GM21526 (cell line): Measurements from ENCODE around the gene MRPS14.
A peak's percentile ranks its signal among the peaks of the same experiment; 100 is the strongest.
"Not testable (repeated sequence)": the region's sequence is repeated elsewhere in the genome, so short reads cannot be mapped to it uniquely, and the experiment has no call there.

ENCODE experiments used
- ATAC-seq: cut with Tn5 transposase; IDR thresholded peaks from one replicate; pipeline ENCODE4 v1.9.1; 2021; ENCODE audit warnings: moderate library complexity; ENCODE audit not compliant: unreplicated experiment, low FRiP score

The MRPS14 gene

DNA sequence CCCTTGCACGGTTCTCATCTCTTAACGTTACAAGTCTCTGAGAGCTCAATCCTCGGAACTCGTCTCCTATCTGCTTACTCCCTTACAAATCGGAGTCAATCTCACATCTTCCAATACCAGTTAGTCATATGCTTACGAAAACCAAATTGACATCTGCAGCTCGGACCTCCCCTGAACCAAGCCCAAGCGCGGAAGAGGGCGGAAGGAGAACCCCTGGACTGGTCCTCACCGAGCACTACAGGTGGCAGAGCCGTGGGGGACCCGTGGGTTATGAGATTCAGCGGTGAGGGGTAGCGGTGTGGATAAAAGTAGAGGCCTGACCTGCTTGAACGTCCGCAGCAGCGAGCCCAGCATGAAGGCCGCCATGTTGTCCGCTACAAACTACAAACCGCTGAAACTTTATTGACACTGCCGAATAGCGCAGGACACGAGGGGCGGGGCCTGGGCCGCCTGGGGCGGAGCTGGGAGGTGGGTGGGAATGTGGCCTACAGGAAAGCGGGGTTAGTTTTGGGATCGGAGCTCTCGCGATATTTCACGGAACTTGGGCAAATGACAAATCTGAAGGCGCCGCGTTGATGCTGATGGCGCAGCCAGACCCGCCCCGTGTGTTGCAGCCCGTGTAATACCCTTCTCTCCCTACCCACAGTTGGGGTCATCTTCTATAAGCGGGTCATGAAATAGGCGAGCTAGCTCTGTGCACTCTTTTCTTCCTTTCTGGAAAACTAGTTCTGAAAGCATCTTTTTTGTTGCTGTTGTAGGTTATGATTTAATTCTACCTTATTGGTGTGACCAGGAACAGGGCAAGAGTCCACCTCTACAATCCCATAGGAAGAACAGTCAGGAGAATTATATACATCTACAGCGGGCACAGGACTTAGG is at the start of gene MRPS14:
Gene MRPS14 (minus strand): TSS at position 383 of the 879 bp plus-strand sequence. CDS start 17 bp downstream, at position 366.
- ATAC-seq = peak; percentile 87

DNA sequence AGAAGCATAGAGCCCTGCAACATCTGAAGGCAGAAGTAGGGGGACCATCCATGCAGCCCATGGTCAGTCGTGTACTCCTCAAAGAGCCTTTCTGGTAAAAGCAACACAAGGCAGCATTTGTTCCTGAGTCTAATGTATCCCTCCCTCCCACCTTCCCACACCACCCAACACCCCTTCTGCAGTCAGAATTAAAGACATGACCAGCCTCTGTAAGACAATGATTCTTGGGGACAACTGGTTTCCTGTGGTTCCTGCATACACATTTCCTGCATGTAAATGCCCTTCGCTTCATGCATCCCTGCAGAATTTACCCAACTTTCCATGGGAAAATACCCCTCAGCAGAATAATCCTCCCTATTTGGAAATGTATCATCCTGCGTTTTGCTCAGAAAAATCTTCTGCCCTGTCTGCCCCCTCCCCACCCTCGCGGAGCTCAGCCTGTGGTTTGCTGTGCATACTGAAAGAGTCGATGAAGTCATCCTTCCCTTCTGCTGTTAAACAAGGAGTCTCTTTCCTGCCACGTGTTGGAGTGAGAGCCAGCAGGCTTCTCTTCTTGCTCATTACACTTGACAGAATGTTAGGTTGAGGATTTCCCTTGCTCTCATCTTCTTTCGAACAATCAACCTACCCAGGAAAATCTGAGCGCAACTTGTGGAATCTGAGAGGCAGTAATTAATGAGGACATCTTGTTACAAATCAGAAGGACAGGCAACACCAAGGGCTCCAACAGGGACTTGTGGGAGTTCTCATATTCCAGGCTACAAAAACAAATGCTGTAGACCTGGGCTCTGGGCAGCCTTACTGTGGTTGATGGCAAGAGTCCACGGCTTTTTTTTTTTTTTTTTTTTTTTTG is 49.1 kb upstream of the MRPS14 start:
- ATAC-seq = no peak

DNA sequence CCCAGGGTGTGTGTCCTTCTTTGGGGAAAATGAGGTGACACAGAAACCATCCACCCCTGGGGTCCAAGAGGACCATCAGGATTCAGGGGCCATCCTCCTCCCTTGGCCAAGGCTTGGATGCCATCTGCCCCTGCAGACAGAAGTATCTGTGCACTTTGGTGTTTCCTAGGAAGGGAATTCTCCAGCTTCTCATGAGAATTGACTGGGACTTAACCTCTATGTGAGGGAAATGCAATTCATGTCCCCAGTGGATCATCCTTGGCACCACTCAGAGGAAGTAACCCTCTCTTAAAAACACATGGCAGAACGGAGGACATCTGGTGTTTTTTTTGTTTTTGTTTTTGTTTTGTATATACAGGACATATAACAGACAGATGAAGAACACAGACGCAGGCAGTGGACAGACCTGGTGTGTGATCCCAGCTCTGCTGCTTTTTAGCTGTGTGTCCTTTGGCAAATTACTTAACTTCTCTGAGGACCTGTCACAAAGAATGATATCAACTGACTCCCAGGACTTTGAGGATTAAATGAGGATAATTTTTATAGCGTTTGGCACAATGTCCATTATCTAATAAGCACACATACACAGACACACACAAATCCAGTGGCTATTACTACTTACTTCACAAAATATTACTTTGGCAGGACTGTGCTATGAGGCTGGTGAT is 48.2 kb upstream of the MRPS14 start:
- ATAC-seq = no peak

DNA sequence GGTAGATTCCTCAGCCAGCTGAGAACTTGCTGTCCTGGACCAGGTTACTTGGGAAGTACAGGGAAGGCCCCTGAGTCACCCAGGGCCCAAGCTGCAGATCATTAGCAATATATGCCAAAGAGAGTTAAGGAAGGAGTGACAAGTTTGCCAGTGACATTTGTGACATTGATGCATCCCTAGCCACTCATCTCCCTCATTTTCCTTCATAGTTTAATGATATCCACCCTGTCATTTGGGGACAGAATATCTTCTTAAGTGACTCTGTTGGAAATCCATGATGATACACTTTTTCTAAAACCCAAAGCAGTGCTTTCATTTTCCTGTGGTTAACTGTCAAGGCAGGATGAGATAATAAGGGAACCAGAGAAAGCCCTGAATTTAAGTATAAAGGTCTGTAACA is 47.6 kb upstream of the MRPS14 start:
- no peak for ATAC-seq

DNA sequence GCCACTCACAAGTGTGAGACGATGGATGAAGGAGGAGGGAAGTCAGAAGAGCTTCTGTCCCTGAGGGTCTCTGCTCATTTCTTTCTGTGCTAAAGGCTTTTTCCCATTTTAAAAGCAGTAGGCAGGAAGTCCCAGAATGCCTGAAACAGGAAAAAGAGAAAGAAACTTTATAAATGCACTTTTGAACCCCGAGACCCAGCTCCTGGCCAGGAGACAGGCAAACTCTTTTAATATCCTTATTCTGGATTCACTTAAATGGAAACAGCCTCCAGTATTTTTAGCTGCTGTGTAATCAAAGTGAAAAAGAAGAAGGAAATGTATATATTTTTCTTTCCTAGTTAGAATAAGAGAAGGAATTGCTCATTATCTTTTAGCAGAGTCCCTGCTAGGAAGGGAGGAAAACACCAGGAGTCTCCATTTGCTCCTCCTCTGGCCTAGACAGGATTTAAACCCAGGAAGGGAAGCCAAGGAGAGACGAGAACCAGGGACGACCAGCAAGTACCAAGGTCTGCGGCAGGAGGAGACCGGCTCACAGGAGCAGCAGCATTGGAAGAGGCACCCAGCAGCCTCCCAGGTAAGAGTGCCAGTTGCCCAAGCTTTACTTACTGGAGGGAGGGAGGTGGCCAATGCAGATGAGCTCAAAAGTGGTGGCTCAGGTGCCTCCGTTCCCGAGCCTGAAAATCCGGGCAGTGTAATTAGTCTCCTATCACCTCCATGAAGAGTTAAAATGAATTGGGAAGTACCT is 44.3 kb upstream of the MRPS14 start, which contains the start of gene TNN:
Gene TNN (plus strand): TSS at position 472 of the 745 bp plus-strand sequence. CDS start 9,586 bp downstream, outside the sequence.
- no peak for ATAC-seq

DNA sequence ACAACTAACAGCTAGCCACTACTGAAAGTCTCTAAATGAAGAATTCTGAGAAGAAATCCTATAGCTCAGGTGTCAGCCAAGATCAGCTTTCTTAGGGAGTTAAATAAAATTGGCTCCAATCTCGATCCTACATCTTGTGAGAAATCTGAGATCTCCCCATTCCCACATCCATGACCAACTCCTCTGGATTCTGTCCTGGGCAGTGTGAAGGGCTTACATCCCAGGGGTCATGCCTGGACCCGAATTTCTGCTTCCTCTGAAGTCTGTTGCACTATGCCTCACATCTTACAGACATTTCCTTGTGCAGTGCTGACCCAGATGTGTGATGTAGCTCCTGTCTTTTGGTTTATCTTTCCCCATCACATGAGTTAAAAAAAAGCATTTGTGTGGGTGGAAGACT is 39.6 kb upstream of the MRPS14 start:
- ATAC-seq = no peak

DNA sequence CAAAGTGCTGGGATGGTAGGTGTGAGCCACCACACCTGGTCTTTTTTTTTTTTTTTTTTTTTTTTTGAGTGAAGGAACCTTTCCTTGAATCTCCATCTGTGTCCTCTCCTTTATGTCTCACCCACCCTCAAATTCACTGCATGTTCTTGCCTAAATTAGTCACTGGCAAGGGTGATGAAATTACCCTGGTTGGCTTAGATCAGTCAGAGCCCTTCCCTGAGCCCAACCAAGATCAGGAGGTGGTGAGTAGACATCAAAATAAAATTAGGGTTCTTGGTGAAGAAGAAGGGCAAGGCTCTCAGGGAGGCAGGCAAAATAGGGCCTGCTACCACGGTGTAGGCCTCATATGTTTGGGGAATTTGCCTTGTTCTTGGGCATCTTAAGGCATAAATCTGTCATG is 39.1 kb upstream of the MRPS14 start:
- ATAC-seq = no peak

DNA sequence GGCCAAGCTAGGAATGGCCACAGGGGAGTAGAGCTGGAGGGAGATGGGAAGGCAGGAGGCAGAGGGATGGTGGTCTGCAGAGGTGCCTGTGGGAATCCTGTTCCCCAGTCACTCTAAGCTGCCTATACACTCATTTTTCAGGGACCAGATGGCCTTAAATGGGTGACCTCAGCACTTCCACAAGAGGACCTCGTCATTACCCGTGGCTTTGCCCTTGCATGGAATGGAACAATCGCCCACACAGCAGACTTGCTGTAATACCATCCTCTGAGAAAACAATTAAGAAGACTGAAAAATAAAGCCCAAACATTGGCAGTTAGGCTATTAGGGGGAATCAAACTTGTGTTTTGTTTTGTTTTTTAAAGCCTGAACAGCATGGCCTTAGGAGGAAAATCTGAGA is 31.5 kb upstream of the MRPS14 start:
- no peak for ATAC-seq

DNA sequence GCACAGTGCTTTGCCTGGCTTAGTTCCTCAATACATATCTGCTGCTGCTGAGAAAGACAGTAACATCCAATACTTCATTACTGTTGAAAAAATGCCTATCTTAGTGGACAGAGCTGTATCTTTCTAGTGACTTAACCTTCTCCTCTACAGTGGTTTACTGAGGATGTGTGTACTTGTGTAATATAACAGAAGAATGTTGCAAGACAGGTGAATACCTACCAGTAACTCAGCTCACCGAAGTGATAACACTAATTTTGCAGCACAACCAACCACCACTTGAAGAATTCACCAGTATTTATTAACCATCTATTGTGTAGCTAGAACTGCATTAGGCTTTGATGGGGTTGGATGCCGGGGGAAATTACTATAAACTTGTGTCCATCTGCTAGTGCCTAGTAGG is 27.8 kb upstream of the MRPS14 start:
- ATAC-seq = no peak

DNA sequence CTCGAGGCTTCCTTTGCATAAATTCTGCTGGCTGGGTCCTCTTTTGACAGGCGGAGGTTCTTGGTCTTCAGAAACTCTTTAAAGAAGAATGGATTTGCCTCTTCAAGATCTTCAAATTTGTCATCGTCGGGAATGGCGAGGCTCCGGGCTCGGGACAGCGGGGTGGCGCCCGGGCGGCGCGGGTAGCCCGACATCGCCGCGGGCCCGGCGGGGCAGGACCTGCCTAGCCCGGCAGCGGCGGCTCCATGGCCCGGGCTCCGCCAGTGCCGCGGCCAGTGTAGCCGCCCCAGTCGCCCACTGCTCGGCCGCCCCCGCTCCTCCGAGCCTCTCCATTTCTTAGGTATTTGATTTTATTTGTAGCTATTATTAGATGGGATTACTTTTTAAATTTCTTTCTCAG is 22.3 kb upstream of the MRPS14 start:
- ATAC-seq = no peak

DNA sequence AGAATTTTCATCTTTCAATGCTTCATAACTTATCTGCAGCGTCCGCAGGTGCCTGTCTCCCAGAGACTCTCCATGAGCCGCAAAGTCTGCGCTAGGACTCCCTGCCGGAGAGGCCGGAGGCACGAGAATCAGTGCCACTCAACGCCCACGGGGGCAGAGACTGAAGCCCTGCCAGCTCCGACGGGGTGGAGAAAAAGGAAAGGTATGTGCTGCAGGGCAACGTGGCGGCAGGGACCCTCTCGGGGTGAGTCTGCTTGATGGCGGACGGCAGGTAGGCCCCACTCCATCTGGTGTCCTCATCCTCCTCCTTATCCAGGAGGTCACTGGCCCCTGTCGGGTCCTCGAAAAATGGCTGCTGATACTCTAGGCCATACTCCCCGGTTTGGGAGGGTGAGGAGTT is 21.9 kb upstream of the MRPS14 start:
- ATAC-seq = no peak

DNA sequence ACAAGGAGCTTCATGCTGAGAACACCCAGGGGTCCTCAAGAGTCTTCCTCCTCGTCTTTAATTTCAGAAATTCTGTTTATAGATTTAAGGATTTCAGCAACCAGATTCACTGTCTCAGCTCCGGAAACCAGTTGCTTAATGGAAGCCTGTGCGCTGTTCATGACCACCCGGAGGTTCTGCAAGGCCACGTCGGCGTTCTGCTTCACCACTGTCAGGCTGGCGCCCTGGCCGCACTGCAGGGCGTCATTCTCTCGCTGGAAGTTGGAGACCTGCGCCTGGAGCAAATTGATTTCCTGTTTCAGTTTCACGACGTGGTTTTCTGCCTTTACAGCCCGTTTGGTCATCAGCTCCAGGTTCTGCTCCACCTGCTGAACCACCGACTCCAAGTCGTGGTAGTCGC is 21.4 kb upstream of the MRPS14 start:
- not testable (repeated sequence) for ATAC-seq

DNA sequence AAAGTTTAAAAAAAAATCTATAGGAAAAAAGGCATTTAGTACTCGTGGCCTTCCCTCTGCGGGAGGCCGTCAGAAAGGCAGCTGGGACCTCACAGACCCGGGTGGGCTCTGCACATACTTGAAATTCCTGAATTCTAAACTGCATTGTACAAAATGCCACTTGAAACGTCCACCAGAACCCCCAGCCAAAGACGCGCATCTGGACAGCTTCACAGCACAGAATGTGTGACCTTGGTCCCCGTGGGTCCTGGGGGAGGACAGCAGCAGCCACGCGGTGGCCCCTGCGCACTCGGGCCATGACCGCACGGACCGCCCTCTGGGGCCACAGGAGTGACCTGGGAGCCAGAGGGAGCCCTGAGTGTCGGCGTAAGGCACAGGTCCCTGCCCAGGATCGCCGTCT is 20.6 kb upstream of the MRPS14 start:
- no peak for ATAC-seq

DNA sequence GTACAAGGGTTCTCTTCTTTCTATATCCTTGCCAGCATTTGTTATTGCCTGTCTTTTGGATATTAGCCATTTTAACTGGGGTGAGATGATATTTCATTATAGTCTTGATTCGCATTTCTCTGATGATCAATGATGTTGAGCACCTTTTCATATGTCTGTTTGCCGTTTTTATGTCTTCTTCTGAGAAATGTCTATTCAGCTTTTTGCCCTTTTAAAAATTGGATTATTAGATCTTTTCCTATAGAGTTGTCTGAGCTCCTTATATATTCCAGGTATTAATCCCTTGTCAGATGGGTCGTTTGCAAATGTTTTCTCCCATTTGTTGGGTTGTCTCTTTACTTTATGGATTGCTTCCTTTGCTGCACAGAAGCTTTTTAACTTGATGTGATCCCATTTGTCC is 19.4 kb upstream of the MRPS14 start:
- ATAC-seq = no peak

DNA sequence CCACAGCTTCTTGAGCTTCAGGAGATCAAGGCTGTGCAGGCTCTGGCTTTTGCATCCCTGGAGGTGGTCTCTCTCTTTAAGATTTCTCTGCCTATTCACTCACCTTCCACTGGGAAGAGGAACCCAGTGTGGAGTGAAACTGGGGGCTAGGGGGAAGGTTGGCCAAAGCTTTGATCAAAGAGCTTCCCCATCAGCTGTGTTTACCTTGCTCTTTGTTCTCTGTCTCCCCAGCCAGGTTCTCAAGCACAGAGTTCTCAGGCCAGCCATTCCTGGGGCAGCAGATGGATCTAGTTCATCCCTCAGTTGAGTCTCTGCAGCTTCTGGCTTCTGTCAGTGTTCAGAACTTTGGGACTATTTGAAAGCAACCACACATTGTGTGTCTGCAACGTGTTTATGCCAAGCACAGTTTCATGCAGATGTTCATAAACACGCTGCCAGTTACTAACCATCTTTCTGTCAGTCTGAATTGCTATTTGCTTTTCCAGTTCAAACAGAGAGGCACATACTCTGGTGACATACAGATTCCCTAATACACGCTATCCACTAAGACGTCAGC is 17.2 kb upstream of the MRPS14 start:
- no peak for ATAC-seq

DNA sequence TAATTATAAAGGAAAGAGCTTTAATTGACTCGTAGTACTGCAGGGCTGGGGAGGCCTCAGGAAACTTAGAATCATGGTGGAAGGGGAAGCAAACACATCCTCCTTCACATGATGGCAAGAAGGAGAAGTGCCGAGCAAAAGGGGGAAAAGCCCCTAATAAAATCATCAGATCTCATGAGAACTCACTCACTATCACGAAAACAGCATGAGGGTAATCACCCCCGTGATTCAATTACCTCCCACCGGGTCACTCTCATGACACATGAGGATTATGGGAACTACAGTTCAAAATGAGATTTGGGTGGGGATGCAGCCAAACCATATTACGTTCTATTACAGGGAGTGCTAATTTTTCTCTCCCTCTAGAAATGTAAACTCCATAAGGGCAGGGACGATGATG is 14.2 kb upstream of the MRPS14 start:
- ATAC-seq = no peak

DNA sequence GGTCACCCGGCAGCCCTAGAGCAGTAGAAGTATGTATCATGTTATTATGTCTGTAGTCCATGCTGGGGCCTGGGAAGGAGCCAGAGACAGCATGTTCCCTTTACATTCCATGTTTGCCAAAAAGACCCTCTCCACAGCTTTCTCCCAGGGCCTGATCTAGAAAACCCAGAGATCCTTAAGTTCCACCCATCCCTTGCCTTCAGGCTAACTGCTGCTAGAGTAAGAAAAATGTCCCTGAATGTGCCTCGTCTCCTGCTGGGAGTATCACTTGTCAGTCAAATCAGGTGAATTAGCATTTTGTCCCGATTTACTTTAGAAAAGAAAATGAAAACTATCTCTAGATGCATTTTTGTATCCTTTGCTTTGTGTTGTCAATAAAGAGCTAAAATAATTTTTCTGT is 13.3 kb upstream of the MRPS14 start:
- ATAC-seq = no peak

DNA sequence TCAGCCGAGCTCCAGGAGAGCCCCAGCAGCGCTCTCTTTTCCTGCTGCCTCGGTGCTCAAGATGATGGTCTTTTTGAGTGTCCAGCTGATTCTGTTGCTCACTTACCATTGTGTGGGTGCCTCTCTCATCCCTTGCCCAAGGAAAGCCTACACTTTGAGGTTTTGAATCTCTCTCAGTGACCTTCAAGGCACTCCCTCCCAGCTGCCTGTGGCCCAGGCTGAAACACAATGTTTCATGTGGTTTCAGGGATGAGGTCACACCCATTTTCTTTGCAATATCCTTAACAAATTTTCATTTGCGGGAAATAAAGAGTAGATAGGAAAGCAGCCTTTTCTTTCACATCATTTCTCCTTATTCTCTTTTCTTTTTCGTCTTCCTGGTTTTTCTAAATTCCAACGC is 12.6 kb upstream of the MRPS14 start:
- no peak for ATAC-seq

DNA sequence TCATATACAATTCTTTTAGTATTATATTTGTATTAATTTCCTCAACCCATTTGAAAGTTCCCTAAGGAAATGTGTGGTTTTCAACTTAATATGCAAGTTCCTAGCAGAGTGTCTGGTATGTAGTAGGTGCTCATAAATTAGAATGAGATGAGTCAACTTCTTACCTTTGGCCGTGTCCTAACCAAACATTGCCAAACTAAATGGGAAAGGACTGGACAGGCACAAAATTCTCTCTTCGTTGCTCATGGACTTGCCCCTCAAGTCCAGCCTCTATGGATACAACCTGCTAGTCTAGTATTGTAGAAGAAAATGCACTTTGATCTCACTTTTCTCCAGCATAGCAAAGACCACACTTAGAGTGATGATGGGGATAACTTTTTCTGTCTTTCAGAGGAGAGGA is 11.6 kb upstream of the MRPS14 start:
- ATAC-seq = no peak

DNA sequence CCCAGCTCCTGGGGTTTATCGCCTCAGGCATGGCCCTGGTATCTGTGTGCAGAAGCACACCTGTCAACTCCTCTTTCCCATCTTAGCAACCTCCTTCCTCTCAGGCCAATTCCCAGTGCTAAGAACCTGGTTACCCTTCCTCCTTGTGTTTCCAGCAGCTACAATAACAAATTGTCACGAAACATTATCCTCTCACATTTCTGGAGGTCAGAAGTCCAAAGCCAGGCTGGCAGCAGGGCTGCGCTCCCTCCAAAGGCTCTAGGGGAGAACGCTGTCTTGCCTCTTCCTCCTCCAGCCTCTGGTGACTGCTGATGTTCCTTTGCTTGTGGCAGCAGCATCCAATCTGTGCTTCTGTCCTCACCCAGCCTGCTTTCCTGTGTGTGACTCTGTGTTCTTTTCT is 10.7 kb upstream of the MRPS14 start:
- no peak for ATAC-seq
